ENCODE data around the gene TRIM15. TPM values are rescaled to one million over a fixed set of nuclear protein-coding genes. Genes with fewer than 3 reads are reported as not detected.

TRIM15 gene
- total RNA-seq, 1 donor from 2014 or later = not detected

DNA sequence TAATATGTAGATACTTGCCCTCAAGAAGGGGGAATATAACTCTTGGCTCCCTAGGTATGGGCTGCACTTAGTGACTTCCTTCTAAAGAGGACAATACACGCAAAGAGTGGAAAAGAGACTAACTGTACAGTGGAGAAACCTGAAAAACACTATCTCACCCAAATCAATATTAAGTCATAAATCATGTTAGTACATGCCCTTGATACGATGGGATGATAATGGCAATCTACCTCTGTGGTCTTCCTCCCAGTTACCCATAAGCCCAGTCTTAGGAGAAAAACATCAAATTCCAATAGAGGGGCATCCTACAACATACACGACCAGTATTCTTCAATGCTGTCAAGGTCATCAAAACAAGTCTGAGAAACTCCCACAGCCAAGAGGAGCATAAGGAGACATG lies 48.6 kb downstream of the TRIM15 start:
- no peak for DNase-seq (ENCODE audit: low read depth)
- TF ChIP-seq, protein P1, sequence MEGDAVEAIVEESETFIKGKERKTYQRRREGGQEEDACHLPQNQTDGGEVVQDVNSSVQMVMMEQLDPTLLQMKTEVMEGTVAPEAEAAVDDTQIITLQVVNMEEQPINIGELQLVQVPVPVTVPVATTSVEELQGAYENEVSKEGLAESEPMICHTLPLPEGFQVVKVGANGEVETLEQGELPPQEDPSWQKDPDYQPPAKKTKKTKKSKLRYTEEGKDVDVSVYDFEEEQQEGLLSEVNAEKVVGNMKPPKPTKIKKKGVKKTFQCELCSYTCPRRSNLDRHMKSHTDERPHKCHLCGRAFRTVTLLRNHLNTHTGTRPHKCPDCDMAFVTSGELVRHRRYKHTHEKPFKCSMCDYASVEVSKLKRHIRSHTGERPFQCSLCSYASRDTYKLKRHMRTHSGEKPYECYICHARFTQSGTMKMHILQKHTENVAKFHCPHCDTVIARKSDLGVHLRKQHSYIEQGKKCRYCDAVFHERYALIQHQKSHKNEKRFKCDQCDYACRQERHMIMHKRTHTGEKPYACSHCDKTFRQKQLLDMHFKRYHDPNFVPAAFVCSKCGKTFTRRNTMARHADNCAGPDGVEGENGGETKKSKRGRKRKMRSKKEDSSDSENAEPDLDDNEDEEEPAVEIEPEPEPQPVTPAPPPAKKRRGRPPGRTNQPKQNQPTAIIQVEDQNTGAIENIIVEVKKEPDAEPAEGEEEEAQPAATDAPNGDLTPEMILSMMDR (IDR thresholded peaks at IDR 0.05; ENCODE audit: insufficient read depth, low read length, poor library complexity, severe bottlenecking) = no peak
- H3K36me3 ChIP-seq (ENCODE audit: control insufficient read depth, insufficient read depth, low read length) = no peaks in the 10 kb centered on the region

DNA sequence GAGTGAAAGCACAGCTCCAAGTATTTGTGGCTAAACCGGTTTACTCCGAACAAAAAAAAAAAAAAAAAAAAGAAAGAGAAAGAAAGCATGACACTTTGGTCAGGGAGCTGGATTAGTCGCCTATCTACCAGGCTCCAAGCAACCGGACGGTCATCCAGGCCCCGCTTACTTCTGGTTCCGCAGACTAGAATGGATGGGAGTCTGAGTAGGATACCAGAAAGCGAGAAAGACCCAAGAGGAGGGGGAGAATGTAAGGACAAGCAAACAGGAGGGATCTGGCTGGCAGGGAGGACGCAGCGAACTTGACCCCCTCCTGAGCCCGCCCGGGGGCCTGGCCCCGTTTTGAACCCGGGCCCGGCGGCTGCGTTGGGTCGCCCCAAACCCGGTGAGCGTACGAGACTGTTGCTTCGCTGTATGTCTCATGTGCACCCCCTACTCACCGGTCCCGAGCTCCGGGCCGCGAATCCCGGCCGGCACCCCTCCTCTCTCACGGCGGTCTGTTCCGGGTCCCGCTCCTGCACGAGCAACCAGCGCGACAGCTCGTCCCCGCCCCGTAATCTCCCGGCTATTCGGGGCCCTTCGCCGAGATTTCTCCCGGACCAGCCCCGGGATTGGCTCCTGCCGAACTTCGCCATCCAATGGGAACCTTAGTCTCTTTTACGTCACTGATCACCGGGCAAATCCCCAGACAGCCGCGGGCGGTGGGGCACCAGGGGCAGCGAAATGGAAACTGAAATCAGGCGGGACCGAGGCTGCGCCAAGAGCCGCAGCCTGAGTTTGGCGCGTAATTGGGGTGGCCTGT lies 49.7 kb downstream of the TRIM15 start, which contains the start of gene TRIM26:
TRIM26 (minus strand) TSS at position 542 of the 802 bp plus-strand sequence. CDS start 14,303 bp downstream, outside the sequence.
- no peaks in the 10 kb centered on the region for H3K27me3 ChIP-seq (ENCODE audit: control insufficient read depth, insufficient read depth, low read length)
- H3K36me3 ChIP-seq (ENCODE audit: control insufficient read depth, insufficient read depth, low read length) = no peaks in the 10 kb centered on the region
- peak within 1 kb of the TSS; percentile 70 for H3K4me3 ChIP-seq (ENCODE audit: low read depth, low read length)
- DNase-seq (ENCODE audit: low read depth) = peak; percentile 80
- TF ChIP-seq, protein P1 (IDR thresholded peaks at IDR 0.05; ENCODE audit: insufficient read depth, low read length, poor library complexity, severe bottlenecking) = no peak

More for the DNA sequence above, 48.6 kb downstream of the TRIM15 start:
- peak overlapping the region; percentile 62 for H3K4me3 ChIP-seq (ENCODE audit: low read depth, low read length)
- H3K27me3 ChIP-seq (ENCODE audit: control insufficient read depth, insufficient read depth, low read length) = no peaks in the 10 kb centered on the region

DNA sequence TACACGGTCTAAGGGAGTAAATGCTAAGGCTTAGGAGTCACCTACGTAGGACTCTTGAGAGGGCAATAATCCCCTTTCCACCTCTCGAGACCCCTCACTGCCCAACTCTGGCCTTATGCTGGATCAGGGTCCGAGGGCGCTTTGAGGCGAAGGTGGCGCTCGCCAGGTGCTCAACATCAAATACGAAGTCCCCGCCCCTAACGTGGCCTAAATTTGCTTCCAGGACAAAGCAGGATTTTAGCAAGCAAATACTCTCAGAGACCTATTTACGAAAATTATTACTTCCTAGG lies 50.3 kb downstream of the TRIM15 start:
- DNase-seq (ENCODE audit: low read depth) = no peak
- Histone ChIP-seq H3K36me3 (ENCODE audit: control insufficient read depth, insufficient read depth, low read length) (no peaks in the 10 kb centered on the region), H3K4me3 (ENCODE audit: low read depth, low read length) (peak overlapping the region; percentile 70), H3K27me3 (ENCODE audit: control insufficient read depth, insufficient read depth, low read length) (no peaks in the 10 kb centered on the region)
- TF ChIP-seq, protein P1 (IDR thresholded peaks at IDR 0.05; ENCODE audit: insufficient read depth, low read length, poor library complexity, severe bottlenecking) = no peak

DNA sequence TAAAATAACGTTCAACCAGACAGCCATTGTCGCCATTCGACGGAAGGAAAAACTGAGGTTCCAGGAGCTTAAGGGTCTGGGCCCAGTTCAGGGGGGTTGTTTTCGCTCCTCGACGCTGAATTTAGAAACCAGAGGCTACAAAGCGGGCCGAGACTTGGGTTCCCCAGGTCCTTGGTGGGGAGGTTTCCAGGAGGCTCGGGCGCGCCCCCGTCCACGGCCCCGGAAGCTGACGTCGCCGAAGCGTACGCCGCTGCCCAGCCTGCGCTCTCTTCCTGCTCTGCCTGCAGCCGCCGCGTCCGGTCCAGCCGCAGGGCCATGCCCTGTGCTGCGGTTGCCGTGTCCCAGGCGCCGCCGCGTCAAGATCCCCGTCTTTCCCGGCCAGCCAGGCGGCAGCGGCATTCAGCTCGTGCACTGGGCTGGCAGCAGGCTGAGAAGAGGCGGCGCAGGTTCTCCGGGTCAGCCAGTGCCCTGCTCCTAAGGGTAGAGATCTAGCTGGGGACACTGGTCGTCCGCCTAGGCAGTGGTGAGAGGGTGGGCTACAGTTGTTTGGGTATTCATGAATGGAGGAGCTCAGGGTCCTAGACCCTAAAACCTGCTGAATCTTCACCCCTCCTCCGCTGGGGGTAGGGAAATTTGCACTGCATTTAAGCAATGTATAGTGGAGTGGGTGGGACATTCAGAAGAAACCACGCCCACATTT lies 50.8 kb downstream of the TRIM15 start:
- TF ChIP-seq, protein P1 (IDR thresholded peaks at IDR 0.05; ENCODE audit: insufficient read depth, low read length, poor library complexity, severe bottlenecking) = no peak
- no peaks in the 10 kb centered on the region for H3K27me3 ChIP-seq (ENCODE audit: control insufficient read depth, insufficient read depth, low read length)
- DNase-seq (ENCODE audit: low read depth) = no peak
- H3K36me3 ChIP-seq (ENCODE audit: control insufficient read depth, insufficient read depth, low read length) = no peaks in the 10 kb centered on the region
- peak overlapping the region; percentile 70 for H3K4me3 ChIP-seq (ENCODE audit: low read depth, low read length)

DNA sequence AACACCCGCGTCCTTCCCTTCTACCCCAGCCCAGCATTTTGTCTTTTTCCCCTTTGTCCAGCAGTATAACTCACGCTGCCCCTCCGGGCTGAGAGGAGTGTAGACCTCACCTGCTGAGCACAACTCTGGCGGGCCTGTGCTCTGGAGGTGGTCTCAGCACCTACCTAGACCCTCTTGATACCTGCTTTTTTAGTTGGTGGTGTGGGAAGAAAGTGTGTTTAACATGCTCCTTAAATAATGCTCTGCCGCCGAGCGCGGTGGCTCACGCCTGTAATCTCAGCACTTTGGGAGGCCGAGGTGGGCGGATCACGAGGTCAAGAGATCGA lies 51.3 kb downstream of the TRIM15 start:
- TF ChIP-seq, protein P1 (IDR thresholded peaks at IDR 0.05; ENCODE audit: insufficient read depth, low read length, poor library complexity, severe bottlenecking) = no peak
- H3K27me3 ChIP-seq (ENCODE audit: control insufficient read depth, insufficient read depth, low read length) = no peaks in the 10 kb centered on the region
- DNase-seq (ENCODE audit: low read depth) = no peak

More for the DNA sequence above, 51.3 kb downstream of the TRIM15 start:
- Histone ChIP-seq H3K4me3 (ENCODE audit: low read depth, low read length) (peak overlapping the region; percentile 70), H3K36me3 (ENCODE audit: control insufficient read depth, insufficient read depth, low read length) (no peaks in the 10 kb centered on the region)
